ENCODE data around the gene CTSE.

DNA sequence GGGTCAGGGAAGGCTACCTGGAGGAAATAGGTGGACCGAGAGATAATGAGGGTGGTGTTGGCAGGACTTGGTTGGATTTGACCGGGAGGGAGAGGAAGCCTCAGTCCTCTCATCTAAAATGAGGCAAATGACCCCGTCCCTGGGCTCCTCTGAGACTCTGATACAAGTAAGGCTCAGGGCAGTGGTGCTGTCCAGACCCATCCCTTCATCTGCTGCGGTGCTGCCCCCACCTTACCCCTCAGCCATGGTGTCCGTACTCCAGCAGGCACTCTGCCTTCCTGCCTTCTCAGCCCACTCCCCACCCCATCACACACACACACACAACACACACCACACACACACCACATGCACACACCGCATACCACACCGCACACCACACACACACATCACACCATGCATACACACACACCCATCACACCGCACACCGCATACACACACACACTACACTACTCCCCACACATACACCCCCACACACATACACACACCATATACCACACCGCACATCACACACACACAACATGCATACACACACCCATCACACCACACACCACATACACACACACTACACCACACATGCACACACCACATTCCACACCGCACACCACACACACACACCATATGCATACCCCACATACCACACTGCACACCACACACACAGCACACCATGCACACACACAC is 51.1 kb downstream of the CTSE start:
- TF ChIP-seq, protein P1, sequence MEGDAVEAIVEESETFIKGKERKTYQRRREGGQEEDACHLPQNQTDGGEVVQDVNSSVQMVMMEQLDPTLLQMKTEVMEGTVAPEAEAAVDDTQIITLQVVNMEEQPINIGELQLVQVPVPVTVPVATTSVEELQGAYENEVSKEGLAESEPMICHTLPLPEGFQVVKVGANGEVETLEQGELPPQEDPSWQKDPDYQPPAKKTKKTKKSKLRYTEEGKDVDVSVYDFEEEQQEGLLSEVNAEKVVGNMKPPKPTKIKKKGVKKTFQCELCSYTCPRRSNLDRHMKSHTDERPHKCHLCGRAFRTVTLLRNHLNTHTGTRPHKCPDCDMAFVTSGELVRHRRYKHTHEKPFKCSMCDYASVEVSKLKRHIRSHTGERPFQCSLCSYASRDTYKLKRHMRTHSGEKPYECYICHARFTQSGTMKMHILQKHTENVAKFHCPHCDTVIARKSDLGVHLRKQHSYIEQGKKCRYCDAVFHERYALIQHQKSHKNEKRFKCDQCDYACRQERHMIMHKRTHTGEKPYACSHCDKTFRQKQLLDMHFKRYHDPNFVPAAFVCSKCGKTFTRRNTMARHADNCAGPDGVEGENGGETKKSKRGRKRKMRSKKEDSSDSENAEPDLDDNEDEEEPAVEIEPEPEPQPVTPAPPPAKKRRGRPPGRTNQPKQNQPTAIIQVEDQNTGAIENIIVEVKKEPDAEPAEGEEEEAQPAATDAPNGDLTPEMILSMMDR (IDR thresholded peaks at IDR 0.05): no peak
- TF ChIP-seq POLR2A (IDR thresholded peaks at IDR 0.05; ENCODE audit: low read depth): no peak

All from esophagus muscularis mucosa (tissue), 3 donors.